Activated CD8-positive, alpha-beta memory T cell treated with anti-CD3 and anti-CD28 coated beads, Interleukin-2, amount 50 U/mL, for 24 hours (primary cell): ENCODE results near the gene TTC38.

Experiments used
- DNase-seq: peaks from one replicate; pipeline ENCODE4 v3.0.0-alpha.2; 2020; ENCODE audit errors: extremely low read depth

The TTC38 gene

DNA sequence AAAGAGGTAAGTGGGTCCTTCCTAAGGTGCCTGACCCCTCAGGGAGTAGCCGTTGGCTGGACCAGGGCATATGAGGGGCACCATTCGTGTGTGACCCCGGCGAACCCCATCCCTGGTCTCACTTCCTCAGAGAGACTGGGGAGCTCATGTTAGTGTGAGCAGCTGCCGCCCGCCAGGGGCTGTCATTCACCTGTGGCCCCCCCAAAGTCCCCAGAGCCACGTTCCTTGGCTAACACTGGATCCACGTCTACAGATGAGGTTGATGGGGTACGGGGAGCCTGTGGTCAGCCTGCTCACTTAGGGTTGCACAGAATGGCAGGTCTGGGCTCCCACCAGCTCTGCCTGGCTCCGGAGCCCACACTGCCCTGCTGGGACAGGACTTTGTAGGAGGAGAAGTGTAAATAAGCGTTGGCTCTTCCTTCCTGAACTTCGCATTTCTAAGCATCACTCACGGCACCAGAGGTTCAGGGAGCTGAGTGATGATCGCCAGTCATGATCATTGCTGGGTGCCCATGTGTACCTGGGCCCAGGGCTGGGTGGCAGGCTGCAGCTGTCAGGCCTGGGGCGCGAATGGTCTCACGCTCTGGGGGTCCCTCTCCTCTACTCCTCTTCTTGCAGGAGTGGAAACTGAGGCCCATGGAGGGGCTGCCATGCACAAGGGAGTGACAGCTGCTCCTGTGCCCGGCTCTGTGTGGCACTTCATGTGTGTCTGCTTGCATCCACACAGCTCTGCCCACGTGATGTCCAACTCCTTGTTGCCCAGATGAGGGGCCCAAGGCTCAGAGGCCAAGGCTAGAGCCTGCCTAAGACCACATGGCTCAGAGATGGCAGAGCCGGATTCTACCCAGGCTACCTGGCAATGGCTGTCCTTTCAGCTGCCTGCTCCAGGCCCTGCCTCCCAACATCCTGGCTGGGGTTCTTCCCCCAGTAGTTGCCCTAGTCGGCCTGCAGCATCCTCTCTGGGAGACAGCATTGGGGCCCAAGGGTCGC is 11.1 kb downstream of the TTC38 start:
- no peak for DNase-seq

DNA sequence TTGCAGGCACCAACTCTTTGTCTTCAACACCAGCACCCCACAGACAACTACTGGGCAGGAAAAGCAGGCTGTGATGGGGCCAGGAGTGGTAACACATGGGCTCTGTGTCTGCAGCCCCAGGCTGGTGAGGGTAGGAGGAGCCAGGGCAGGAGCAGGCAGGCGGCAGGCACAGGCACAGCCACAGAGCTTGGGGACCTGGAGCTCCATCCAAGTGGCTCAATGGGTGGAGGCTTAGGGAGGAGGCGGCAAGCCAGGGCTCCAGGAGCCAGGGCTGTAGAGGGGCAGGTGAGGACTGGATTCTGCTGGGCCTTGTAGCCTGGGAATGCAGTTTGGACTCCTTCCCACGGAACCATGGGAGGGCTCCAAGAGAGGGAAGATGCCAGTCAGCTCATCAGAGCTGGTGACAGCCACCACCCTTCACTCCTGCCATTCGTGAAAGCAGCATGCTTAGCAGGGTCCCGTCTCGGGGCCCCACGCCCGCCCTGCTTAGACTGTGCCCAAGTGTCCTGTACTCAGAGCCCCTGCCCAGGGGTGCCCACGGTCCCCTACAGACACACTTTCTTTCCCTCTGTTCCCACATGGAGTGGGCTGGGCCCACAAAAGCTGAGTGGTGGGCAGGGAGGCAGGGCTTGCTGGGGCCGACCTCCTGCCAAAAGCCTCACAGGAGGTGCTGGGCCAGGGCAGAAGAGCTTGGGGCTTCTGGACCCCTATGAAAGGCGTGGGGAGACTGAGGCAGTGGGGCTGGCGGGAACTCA is 12.4 kb downstream of the TTC38 start:
- no peak for DNase-seq

DNA sequence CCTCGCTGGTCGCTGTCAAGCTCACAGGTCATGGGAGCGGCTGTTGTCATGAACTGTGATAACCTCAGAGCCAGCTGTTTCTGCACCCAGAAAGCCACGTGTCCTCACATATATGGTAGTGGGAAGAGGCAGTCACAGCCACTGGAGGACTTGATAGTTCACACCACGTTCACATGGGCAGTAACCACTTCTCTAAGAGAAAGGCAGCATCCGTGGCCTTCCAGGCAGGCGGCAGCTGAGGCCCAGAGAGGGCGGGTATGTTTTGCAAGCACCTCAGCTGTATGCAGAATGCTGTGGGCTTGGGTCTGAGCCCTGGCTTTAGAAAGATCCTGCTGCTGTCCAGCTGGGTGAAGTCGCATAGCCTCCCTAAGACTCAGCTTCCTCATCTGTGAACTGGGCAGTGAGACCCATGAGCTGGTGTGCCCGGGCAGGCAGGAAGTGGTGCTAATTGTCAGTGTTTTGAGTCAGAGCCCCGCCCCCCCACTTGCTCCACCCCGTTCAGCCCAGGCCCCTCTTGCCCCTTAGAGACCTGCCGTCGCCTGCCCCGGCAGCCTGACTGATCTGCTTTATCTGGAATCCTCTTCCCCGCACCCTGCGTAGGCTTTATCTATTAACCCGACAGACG is 13.3 kb downstream of the TTC38 start:
- DNase-seq: no peak

DNA sequence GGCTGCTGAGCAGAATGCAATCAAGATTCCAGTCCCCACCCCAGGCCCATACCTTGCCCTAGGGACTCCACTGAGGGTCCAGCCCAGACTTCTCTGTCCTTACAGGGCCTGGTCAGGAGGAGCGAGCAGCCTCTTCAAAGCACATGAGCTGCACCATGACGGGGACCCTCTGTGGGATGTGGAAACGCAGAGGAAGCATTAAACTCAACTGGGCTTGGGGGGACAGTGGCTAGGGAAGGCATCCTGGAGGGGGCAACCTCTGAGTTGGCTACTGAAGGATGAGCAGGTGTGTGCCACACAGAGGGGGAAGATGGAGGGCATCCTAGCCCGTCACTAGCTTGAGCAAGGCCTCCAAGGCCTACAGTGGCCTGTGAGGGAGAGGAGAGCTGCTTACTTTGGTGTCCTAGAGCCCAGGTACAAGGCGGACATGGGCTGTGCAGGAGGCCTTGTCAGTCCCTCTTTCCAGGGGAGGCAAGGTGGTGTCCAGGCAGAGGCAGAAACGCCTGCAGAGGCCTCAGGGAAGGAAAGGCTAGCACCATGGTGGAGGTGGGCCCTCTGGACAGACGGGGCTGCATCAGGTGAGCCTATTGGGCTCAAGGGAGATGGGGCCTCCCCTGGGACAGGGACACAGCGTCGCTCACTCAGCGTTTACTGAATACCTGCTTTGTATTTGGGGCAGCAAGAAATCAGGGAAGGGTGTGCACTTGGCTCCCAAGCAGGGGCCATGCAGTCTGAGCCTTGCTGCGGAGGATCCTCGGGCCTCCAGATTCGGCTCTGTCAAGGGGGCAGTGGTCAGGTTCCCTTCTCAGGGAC is 14.3 kb downstream of the TTC38 start:
- no peak for DNase-seq

DNA sequence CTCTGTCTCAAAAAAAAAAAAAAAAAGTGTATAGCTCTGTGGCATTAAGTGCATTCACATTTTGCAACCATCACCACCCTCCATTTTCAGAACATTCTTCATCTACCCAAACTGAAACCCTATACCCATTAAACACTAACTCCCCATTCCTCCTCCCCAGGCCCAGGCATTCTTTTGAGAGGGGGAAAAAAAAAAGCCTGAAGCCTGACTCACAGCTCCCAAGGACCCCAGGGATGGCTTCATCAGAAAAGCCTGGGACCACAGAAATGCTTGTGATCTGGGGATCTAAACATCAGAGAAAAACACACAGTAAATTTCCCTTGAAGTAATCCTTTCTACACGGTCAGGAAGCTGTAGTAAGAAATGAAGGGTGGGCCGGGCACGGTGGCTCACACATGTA is 18.2 kb downstream of the TTC38 start:
- DNase-seq: no peak

DNA sequence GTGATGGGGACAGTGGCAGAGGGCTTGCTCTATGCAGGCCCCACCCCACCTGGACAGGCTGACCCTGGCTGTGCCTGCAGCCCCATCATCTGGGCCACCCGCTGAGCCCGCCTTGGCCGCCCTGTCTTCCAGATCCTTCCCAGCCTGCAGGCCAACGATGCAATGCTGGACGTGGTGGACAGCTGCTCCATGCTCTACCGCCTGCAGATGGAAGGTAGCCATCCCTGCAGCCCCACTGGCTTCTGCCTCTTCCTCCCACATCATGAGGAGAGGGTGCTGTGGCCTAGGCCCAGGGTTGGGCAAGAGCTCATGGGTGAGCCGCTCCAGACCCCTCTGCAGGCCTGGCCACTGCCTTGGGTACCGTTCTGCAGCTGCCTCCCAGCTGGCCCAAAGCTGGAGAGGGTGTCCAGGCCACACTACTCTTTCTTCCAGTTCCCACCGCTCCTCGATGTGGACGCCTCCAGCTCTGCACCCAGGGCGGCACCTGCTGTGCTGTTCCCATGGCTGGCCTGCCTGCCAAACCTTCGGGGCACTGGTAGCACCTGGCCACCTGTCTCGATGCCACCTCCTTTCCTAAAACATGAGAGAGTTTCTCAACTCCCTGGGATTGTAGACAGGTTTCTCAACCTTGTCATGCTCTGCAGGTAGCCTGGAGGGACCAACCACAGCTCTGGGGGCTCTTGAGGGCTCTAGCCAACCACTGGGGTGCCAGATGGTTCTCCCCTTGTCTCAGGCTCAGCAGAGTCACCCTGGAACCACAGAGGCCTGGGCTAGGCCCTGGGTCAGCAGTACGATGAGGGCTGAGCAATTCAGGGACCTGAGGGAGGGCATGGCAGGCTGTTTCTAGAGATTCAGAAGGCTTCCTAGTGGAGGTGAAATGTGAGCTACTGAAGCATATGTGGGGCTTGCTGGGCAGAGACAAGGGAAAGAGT is 19.4 kb downstream of the TTC38 start:
- no peak for DNase-seq

GRCh38 chr22:46287873-46288751 is 20.3 kb downstream of the TTC38 start:
- DNase-seq: no peak

- no peak for DNase-seq
These were observed 21.0 kb downstream of the TTC38 start for GRCh38 chr22:46288846-46289243.

GRCh38 chr22:46289244-46289891 is 21.6 kb downstream of the TTC38 start:
- no peak for DNase-seq

DNA sequence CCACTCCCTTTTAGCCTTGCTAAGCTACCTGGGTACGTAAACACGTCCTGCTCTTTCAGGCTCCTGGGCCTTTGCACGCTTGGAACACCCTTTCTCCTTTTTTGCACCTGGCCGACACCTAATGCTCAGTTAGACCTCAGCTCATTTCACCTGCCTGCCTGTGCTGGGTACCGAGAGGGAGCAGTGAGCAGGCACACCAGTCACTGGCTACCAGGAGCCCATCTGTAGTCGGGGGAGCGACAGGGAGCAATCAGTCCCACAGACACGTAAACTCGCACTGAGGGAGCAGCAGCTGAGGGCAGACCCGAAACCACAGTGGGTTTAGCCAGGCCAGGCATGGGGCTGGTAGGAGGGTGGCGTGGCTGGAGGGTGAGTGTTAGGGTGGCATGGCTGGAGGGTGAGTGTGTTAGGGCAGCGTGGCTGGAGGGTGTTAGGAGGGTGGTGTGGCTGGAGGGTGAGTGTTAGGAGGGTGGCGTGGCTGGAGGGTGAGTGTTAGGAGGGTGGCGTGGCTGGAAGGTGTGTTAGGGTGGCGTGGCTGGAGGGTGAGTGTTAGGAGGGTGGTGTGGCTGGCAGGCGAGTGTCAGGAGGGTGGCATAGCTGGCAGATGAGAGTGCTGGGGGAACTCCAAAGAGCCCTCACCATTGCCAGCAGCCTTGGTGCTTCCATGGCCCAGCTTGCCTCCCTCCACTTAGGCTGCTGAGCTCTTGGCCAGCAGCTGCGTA is 22.5 kb downstream of the TTC38 start:
- no peak for DNase-seq

DNA sequence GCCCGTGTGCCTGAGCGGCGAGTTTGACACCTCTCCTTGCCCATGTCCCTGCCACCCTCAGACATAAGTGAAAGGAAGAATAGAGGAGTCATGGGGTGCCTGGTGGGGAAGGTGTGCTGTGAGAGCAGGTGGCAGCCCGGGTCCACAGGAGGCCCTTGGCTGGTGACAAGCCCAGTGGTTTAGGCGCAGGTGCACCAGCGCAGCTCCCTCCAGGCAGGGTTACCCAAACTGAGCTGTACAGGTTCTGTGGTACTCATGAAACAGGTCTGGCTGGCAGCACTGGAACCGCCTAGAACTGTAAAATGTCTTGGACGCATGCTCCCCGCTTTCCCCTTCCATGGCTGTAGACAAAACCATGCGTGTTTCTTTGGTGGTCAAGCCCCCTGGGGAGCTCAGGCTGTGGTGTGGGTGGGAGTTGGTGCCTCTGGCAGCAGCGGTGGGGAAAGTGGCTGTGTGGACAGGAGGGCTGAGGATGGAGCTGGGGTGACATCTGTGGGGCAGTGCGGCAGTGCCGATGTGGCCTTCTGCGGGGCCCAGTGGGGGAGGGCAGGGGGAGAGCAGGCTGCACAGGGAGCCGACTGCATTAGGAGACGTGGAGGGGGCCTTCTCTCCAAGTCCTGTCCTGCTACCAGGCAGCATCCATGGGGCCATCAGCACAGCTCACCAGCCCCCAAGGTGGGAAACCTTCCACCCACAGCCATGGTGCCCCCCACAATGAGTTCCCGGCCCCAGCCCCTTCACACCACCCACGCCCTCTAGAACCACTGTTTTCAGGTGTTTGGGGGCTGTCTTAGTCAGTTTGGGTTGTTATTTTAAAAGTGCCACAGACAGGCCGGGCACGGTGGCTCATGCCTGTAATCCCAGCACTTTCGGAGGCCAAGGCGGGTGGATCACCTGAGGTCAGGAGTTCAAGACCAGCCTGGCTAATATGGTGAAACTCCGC is 23.3 kb downstream of the TTC38 start:
- no peak for DNase-seq

GRCh38 chr22:46292173-46292572 is 24.4 kb downstream of the TTC38 start:
- no peak for DNase-seq

GRCh38 chr22:46292732-46293131 is 24.9 kb downstream of the TTC38 start:
- no peak for DNase-seq

DNA sequence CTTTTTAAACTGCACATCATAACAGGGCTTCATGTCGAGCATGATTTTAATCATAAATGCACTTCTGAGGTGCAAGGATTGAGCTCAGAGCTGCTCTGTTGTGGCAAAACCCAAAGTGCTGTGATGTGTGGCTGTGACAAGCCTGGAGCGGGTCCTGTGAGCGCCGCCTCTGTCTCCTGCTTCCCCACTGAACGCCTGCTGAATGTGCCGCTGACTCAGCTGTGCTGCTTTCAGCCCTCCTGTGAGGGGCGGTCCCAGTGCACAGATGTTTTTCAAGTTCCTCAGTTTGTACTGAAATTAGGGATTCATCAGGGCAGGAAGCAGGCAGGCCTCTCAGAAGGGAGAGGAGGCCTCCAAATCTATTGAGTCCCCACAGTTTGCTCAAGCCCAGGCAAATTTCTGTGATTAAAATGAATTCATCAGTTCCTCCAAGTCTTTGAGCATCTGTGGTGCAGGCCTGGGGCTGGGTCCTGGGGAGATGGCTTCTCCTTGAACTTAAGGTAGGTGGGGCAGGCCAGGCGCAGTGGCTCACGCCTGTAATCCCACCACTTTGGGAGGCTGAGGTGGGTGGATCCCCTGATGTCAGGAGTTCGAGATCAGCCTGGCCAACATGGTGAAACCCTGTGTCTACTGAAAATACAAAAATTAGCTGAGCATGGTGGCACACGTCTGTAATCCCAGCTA is 25.9 kb downstream of the TTC38 start:
- no peak for DNase-seq

DNA sequence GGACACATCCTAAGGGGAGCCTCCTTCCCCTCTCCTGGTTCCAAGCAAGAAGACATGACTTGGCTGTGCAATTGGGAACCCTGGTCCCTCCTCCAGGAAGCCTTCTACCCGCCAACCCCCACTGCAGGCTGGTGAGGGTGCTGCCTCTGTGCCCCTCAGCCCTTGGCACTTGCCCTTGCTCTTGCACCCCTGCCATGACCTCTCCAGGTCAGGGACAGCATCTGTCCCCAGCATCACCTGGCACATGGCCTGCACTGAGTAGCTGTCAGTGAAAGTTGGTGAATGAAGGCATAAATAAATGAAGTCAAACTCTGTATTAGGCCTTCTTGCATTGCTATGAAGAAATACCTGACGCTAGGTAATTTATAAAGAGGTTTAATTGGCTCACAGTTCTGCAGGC is 27.0 kb downstream of the TTC38 start:
- DNase-seq: no peak

DNA sequence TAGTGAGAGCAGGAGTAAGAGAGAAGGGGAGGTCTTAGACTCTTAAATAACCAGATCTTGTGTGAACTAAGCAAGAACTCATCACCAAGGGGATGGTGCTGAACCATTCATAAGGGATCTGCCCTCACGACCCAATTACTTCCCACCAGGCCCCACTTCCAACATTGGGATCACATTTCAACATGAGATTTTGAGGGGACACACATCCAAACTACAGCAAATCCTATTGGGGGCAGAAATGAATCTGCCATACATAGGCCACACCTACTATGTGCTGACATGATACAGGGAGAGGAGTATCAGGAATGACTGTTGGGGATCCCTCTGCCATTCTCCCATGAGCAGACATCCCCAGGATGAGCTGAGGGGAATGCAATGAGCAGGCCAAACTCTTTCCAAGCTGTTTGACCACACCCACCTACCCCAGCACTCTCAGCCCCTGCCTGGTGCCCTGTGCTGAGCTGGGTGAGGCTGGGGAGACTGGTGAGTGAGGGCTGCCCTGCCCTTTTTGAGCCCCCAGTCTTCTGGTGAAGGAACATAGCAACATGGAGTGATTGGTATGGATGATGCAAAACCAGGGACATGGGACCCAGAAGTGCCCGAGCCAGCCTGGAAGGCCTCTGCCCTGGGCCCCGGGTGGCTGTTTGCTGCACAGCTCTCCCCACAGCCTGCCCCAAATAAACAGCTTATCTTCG is 27.6 kb downstream of the TTC38 start:
- DNase-seq: no peak
